H1 (cell line): ENCODE data around the gene NANOS3. TPM values are rescaled to one million over a fixed set of nuclear protein-coding genes. Genes with fewer than 3 reads are reported as not detected.
A peak's percentile ranks its signal among the peaks of the same experiment; 100 is the strongest.

Experiments
- BACH1 ChIP-seq: IDR thresholded peaks from 2 replicates; pipeline ENCODE4 v1.6.1; 2012; ENCODE audit warnings: low read length, improper control_type of control experiment
- BCL11A ChIP-seq, 2 experiments: IDR thresholded peaks; one replicate each; pipeline ENCODE4 v1.6.1; 2011; ENCODE audit warnings: low read depth in 2 of 2, low read length in 2 of 2, mild to moderate bottlenecking in 2 of 2
- CEBPB ChIP-seq: IDR thresholded peaks from 2 replicates; pipeline ENCODE4 v1.6.1; 2012; ENCODE audit warnings: low read depth, low read length
- CHD1 ChIP-seq: IDR thresholded peaks from 2 replicates; pipeline ENCODE4 v1.6.1; 2012; ENCODE audit warnings: low read depth, low read length, improper control_type of control experiment
- EGR1 ChIP-seq: IDR thresholded peaks from 2 replicates; pipeline ENCODE4 v1.6.1; 2011; ENCODE audit warnings: low read depth, low read length, borderline replicate concordance
- EP300 ChIP-seq, 2 experiments: IDR thresholded peaks; 1 replicate in 1 of 2; 2 replicates in 1 of 2; pipeline ENCODE4 v1.6.1; 2011 to 2012; ENCODE audit warnings: low read depth in 2 of 2, low read length in 2 of 2, mild to moderate bottlenecking in 2 of 2, borderline replicate concordance in 1 of 2, inconsistent platforms in 1 of 2, moderate library complexity in 1 of 2
- EZH2 ChIP-seq: fragments of 200-600 bp; sonication (generic); IDR thresholded peaks from 2 replicates; pipeline ENCODE4 v1.7.1; 2012; ENCODE audit warnings: low read depth, mild to moderate bottlenecking, moderate library complexity, low read length, inconsistent platforms; ENCODE audit not compliant: severe bottlenecking
- JUN ChIP-seq: IDR thresholded peaks from 2 replicates; pipeline ENCODE4 v1.6.1; 2011; ENCODE audit warnings: low read depth, mild to moderate bottlenecking, improper control_type of control experiment, low read length
- KDM1A ChIP-seq: fragments of 200-600, 300-600 bp; sonication (generic); IDR thresholded peaks from 2 replicates; pipeline ENCODE4 v1.7.1; 2016; ENCODE audit warnings: mild to moderate bottlenecking, low read length, borderline replicate concordance
- KDM5A ChIP-seq: fragments of 200-600 bp; IDR thresholded peaks from 2 replicates; pipeline ENCODE4 v1.7.1; 2012; ENCODE audit warnings: mild to moderate bottlenecking, low read length, inconsistent platforms, mixed read lengths
- POU5F1 ChIP-seq: IDR thresholded peaks from 2 replicates; pipeline ENCODE4 v1.6.1; 2011; ENCODE audit warnings: low read depth, mild to moderate bottlenecking, low read length, moderate library complexity
- RAD21 ChIP-seq, 2 experiments: IDR thresholded peaks in 1 of 2; conservative IDR thresholded peaks in 1 of 2; 2 replicates each; pipeline ENCODE4 v1.6.1; 2011; ENCODE audit warnings: low read depth in 2 of 2, low read length in 2 of 2, improper control_type of control experiment in 1 of 2, inconsistent platforms in 1 of 2, mild to moderate bottlenecking in 1 of 2, moderate library complexity in 1 of 2
- RBBP5 ChIP-seq: IDR thresholded peaks from 2 replicates; pipeline ENCODE4 v1.7.1; 2012; ENCODE audit warnings: low read depth, mild to moderate bottlenecking, inconsistent platforms, low read length, moderate library complexity, borderline replicate concordance
- RFX5 ChIP-seq: IDR thresholded peaks from 2 replicates; pipeline ENCODE4 v1.6.1; 2011; ENCODE audit warnings: low read depth, low read length, improper control_type of control experiment, borderline replicate concordance
- RNF2 ChIP-seq: fragments of 200-900, 300-1000 bp; sonication (generic); IDR thresholded peaks from 2 replicates; pipeline ENCODE4 v1.7.1; 2016; ENCODE audit warnings: borderline replicate concordance, low read depth, mild to moderate bottlenecking, antibody characterized with exemption, low read length; ENCODE audit not compliant: poor library complexity, severe bottlenecking; ENCODE audit errors: missing control alignments
- RXRA ChIP-seq: IDR thresholded peaks from 2 replicates; pipeline ENCODE4 v1.6.1; 2011; ENCODE audit warnings: low read depth, mild to moderate bottlenecking, low read length, moderate library complexity; ENCODE audit not compliant: insufficient read depth
- SP1 ChIP-seq: IDR thresholded peaks from 2 replicates; pipeline ENCODE4 v1.6.1; 2011; ENCODE audit warnings: low read depth, low read length
- SUZ12 ChIP-seq: fragments of 200-600 bp; sonication (generic); IDR thresholded peaks from 2 replicates; pipeline ENCODE4 v1.6.1; 2012; ENCODE audit warnings: mild to moderate bottlenecking, inconsistent platforms, low read length, moderate library complexity, mixed read lengths
- TEAD4 ChIP-seq: IDR thresholded peaks from 2 replicates; pipeline ENCODE4 v1.6.1; 2012; ENCODE audit warnings: low read depth, low read length, inconsistent platforms, mixed read lengths
- YY1 ChIP-seq: IDR thresholded peaks from 2 replicates; pipeline ENCODE4 v1.6.1; 2011; ENCODE audit warnings: low read depth, mild to moderate bottlenecking, low read length
- ZNF274 ChIP-seq: IDR thresholded peaks from 2 replicates; pipeline ENCODE4 v1.7.0; 2012; ENCODE audit warnings: low read length, borderline replicate concordance; ENCODE audit errors: extremely low read depth
- polyA plus RNA-seq, 7 experiments: library from polyadenylated mRNA; depleted of rRNA in 3 of 7; stranded (reverse) in 5 of 7; unstranded in 2 of 7; fragments of >200 nt in 5 of 7; fragments of 200-250 nt in 2 of 7; gene quantifications; 1 replicate in 5 of 7; 2 replicates in 1 of 7; 4 replicates in 1 of 7; pipeline versions ENCODE4 v1.2.1 to v1.2.3, GENCODE V29; 2011 to 2013; ENCODE audit warnings: missing spikeins in 2 of 7, mixed read lengths in 2 of 7
- total RNA-seq: library from RNA; stranded (reverse); fragmentation: NEBNext Ultra II Directional; extraction: Animal tissue kit (Norgen Biotek cat#: 25700); gene quantifications from 2 replicates; pipeline ENCODE4 v1.2.1, GENCODE V29; 2021
- TF ChIP-seq, protein P1 (sequence below): IDR thresholded peaks from 2 replicates; pipeline ENCODE4 v1.6.1; 2012; ENCODE audit warnings: inconsistent platforms

NANOS3 gene
- total and polyA plus RNA-seq, 2 of the 8 experiments (the other 6 are each of a cell fraction or from before 2014, with no cell fraction given): 0.62 TPM; not detected in 1

DNA sequence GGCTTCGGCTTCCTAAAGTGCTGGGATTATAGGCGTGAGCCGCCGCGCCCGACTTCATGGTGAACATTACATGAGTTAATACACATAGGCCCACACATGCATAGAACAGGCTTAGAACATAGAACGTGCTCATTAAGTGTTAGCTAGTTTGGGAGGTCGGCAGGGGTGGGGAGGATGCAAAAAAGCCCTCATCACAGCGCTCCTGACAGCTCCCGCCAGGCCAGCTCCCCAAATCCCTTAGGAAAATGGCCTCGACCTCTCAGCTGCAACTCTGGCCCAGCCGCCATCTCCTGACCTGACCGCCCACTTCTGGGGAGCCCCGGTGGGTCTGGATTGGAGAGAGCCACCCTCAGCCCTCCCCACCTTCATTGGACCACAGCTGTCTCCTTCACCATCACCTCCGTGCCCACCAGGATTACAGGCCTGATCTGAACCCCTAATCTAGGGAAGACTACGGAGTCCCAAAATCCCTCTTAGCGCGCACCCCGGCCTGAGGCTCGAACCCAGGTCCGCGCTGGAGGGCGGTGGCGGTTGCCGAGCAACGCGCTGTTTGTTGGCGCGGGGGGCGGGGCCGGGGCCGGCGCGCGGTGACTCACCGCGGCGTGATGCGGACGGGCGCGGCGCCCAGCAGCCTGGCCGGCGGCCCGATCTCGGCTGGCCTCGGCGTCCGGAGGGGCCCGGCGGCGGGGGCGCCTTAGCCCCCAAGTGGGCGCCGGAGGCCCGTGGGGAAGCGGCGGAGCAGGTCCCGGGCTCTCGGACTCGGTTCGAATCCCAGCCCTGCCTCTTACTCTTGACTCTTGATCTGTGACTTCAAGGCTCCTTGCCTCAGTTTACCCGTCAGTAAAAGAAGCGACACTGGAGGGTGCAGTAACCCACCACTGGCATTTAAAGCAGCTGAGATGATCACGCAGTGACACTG lies 26.7 kb upstream of the NANOS3 start (continued):
- TF ChIP-seq KDM1A: no peak
- TF ChIP-seq RFX5: no peak
- no peak for TF ChIP-seq RNF2
- TF ChIP-seq EGR1: no peak
- TF ChIP-seq POU5F1: no peak
- TF ChIP-seq SP1: no peak
- no peak for TF ChIP-seq EZH2
- no peak for TF ChIP-seq TEAD4
- no peak for TF ChIP-seq BACH1
- TF ChIP-seq YY1: peak; percentile 65; the same call in 1 of the 2 replicates
- TF ChIP-seq BCL11A (IDR thresholded peaks at IDR 0.05; ENCODE audit: low read depth in 2 of 2, low read length in 2 of 2): no peak
- TF ChIP-seq, protein P1, sequence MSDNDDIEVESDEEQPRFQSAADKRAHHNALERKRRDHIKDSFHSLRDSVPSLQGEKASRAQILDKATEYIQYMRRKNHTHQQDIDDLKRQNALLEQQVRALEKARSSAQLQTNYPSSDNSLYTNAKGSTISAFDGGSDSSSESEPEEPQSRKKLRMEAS: no peak
- TF ChIP-seq CHD1: no peak
- TF ChIP-seq RAD21 (IDR thresholded peaks at IDR 0.05 in 1 of 2, conservative IDR thresholded peaks at IDR 0.05 in 1 of 2; ENCODE audit: low read depth in 2 of 2, low read length in 2 of 2): no peak
- no peak for TF ChIP-seq SUZ12
- no peak for TF ChIP-seq ZNF274
- no peak for TF ChIP-seq CEBPB
- no peak for TF ChIP-seq RXRA
- no peak; the same call in 1 of the 2 replicates for TF ChIP-seq RBBP5
- TF ChIP-seq KDM5A: no peak
- peak; percentile 32; the same call in 1 of the 2 replicates for TF ChIP-seq JUN
- TF ChIP-seq EP300 (IDR thresholded peaks at IDR 0.05; ENCODE audit: borderline replicate concordance in 1 of 2, low read depth in 2 of 2, low read length in 2 of 2): no peak
